Loucy (cell line): ENCODE data around the gene RPS6KA2.

Experiments
- EZH2phosphoT487 ChIP-seq: fragments of 200-600 bp; IDR thresholded peaks from 2 replicates; pipeline ENCODE4 v1.6.1; 2018; ENCODE audit warnings: antibody characterized with exemption, mild to moderate bottlenecking, moderate library complexity, borderline replicate concordance
- TF ChIP-seq, protein P1 (sequence below): fragments of 200-600 bp; sonication (generic); conservative IDR thresholded peaks from 2 replicates; pipeline ENCODE4 v1.5.1; 2014; ENCODE audit warnings: mild to moderate bottlenecking, antibody characterized with exemption, low read length

DNA sequence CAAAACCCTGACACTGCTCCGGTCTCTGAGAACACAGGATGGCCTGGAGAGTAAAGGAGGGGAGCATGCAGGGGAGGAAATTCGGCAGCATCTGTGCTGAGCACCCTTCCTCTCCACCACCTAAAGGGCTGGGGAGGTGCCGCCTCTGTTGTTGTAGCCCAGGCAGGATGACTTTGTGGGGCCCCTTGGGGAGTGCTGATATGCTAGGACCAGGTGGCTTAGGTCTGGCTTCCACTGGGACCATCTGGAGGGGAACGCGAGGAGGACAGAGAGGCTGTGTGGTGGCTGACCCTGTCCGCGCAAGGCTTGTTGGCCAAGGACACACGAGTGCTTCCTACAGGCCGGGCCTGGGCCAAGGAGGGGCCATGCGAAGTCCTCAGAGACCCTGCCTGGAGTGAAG lies 9.9 kb upstream of the RPS6KA2 start:
- TF ChIP-seq, protein P1, sequence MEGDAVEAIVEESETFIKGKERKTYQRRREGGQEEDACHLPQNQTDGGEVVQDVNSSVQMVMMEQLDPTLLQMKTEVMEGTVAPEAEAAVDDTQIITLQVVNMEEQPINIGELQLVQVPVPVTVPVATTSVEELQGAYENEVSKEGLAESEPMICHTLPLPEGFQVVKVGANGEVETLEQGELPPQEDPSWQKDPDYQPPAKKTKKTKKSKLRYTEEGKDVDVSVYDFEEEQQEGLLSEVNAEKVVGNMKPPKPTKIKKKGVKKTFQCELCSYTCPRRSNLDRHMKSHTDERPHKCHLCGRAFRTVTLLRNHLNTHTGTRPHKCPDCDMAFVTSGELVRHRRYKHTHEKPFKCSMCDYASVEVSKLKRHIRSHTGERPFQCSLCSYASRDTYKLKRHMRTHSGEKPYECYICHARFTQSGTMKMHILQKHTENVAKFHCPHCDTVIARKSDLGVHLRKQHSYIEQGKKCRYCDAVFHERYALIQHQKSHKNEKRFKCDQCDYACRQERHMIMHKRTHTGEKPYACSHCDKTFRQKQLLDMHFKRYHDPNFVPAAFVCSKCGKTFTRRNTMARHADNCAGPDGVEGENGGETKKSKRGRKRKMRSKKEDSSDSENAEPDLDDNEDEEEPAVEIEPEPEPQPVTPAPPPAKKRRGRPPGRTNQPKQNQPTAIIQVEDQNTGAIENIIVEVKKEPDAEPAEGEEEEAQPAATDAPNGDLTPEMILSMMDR, result no peak
- no peak for TF ChIP-seq EZH2phosphoT487
